SJSA1 (cell line): ENCODE measurements around the gene NUP62. TPM values are rescaled to one million over a fixed set of nuclear protein-coding genes. Genes with fewer than 3 reads are reported as not detected.

ENCODE experiments used
- DNase-seq, 2 experiments: peaks; one replicate each; pipeline ENCODE4 v3.0.0-alpha.2; 2015 to 2020; ENCODE audit warnings: low spot score in 2 of 2, low read depth in 1 of 2
- H3K27ac ChIP-seq: fragments of 250-450 bp; sonication (Bioruptor Pico); 2 replicates; pipeline ENCODE4 v1.5.1; 2020; ENCODE audit warnings: mild to moderate bottlenecking, moderate library complexity
- H3K27me3 ChIP-seq: fragments of 250-450 bp; sonication (Bioruptor Pico); replicated peaks from 2 replicates; pipeline ENCODE4 v1.5.1; 2020; ENCODE audit warnings: mild to moderate bottlenecking, moderate library complexity
- H3K36me3 ChIP-seq: fragments of 250-450 bp; sonication (Bioruptor Pico); 2 replicates; pipeline ENCODE4 v1.5.1; 2020; ENCODE audit warnings: mild to moderate bottlenecking
- H3K4me1 ChIP-seq: fragments of 250-450 bp; sonication (Bioruptor Pico); replicated peaks from 2 replicates; pipeline ENCODE4 v1.6.1; 2021; ENCODE audit warnings: mild to moderate bottlenecking
- H3K4me3 ChIP-seq: fragments of 250-450 bp; sonication (Bioruptor Pico); 2 replicates; pipeline ENCODE4 v1.5.1; 2020; ENCODE audit warnings: mild to moderate bottlenecking
- H3K9me3 ChIP-seq: fragments of 250-450 bp; sonication (Bioruptor Pico); replicated peaks from 2 replicates; pipeline ENCODE4 v1.5.1; 2020; ENCODE audit warnings: mild to moderate bottlenecking
- total RNA-seq: library from RNA; depleted of rRNA; stranded (reverse); fragments of >200 nt; shearing (Covaris generic); gene quantifications from 2 replicates; pipeline ENCODE4 v1.2.3, GENCODE V29; 2014

The NUP62 gene
- total RNA-seq, 1 experiment from 2014 or later: 80.3 TPM

- Histone ChIP-seq H3K27ac (no peak overlapping the region), H3K36me3 (no peaks in the 10 kb centered on the region), H3K27me3 (no peaks in the 10 kb centered on the region), H3K9me3 (no peaks in the 10 kb centered on the region), H3K4me1 (peaks cover 15% of the 10 kb centered on the region), H3K4me3 (no peak overlapping the region)
- no peak for DNase-seq
Observed at GRCh38 chr19:49894879-49895565, 34.3 kb downstream of the NUP62 start.

GRCh38 chr19:49894011-49894664 lies 35.2 kb downstream of the NUP62 start:
- no peaks in the 10 kb centered on the region for H3K27me3 ChIP-seq
- no peak for DNase-seq

DNA sequence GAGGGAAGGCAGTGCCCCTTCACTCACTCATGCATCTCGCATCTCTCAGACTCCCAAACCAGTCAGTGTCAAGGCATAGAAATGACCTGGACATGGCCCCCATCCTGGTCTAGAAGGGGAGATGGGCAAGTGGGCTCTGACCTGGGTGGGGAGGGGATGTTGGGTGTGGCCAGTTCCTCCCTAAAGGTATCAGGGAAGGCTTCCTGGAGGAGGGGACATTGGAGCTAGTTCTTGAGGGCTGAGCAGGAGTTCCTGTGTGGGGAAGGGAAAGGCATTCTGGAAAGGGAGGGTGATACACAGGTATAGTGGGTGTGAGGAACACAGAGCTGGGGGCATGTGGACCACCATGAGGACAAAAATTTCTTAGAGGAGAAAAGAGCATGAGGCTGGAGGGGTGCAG lies 36.6 kb downstream of the NUP62 start:
- peaks cover 11% of the 10 kb centered on the region for H3K4me1 ChIP-seq
- no peaks in the 10 kb centered on the region for H3K9me3 ChIP-seq
- no peak for DNase-seq
- no peaks in the 10 kb centered on the region for H3K27me3 ChIP-seq
- no peak overlapping the region for H3K4me3 ChIP-seq
- no peak overlapping the region for H3K27ac ChIP-seq
- H3K36me3 ChIP-seq: no peaks in the 10 kb centered on the region

More at GRCh38 chr19:49894011-49894664, 35.2 kb downstream of the NUP62 start:
- Histone ChIP-seq H3K36me3 (no peaks in the 10 kb centered on the region), H3K4me1 (peaks cover 15% of the 10 kb centered on the region), H3K27ac (no peak overlapping the region), H3K4me3 (no peak overlapping the region), H3K9me3 (no peaks in the 10 kb centered on the region)

DNA sequence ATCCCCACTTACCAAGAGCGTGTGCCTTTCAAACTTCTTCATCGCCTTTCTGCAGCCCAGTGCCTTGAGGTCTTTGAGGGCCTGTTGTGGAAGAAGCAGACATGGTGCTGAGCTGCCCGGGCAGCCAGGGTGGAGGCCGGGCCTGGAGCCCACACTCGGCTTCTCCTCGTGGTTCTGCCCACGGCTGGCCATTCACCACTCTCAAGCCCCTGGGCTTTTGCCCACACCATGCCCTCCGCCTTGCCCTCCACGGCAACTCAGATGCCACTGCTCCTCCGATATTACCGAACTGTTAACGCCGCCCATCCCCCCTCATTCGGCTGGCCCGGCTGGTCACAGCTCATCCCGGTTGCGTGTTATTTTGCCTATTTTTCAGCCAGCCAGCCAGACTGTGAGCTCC lies 37.9 kb downstream of the NUP62 start:
- Histone ChIP-seq H3K27me3 (no peaks in the 10 kb centered on the region), H3K9me3 (no peaks in the 10 kb centered on the region), H3K4me3 (no peak overlapping the region), H3K4me1 (no peaks in the 10 kb centered on the region), H3K36me3 (no peaks in the 10 kb centered on the region), H3K27ac (no peak overlapping the region)
- no peak for DNase-seq

DNA sequence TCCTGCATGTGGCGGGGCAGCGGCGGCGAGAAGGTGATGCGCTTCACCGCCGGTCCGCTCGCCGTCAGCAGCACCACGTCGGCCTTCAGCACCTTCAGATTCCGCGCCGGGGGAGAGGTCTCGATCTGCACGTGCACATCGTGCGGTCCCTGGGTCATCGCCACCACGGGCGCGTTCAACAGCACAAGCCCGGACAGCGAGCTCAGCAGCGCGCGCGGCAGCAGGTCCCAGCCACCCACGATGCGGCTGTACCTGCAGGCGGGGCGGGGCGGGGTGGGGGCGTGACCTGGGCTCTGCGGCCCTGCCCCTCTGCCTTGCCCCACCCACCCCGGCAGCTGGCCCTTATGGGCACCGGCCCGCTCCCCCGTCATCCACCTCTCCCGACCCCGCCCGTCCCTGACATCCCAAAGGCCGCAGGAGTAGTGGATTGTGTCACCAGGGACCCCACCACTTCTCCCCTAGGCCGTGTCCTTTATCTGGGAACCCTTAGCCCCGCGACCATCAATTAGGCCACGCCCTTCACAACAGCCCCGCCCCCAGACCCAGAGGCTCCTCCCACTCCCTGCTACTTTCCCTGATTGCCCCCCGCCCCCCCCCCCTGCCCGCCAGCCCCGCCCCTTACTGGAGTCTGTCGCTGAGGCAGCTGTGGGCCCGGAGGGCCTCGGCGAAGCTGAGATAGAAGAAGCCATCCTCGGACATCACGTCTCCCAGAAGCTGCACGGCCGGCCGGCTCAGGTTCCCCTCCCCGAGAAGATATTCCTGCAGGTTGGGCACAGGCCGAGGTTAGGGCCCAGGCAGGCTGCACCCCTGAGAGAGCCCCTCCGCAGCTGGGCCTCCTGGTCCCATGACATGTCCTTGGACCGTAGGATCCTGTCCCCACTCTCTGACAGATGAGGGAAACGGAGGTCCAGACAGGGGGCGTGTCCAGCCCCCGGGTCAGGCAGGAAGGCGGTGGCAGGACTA lies 38.7 kb downstream of the NUP62 start:
- no peak overlapping the region for H3K4me3 ChIP-seq
- H3K27ac ChIP-seq: no peak overlapping the region
- no peaks in the 10 kb centered on the region for H3K27me3 ChIP-seq
- no peak for DNase-seq
- no peaks in the 10 kb centered on the region for H3K4me1 ChIP-seq
- no peaks in the 10 kb centered on the region for H3K9me3 ChIP-seq
- no peaks in the 10 kb centered on the region for H3K36me3 ChIP-seq

GRCh38 chr19:49889687-49890348 lies 39.5 kb downstream of the NUP62 start:
- H3K4me1 ChIP-seq: no peaks in the 10 kb centered on the region
- no peak overlapping the region for H3K4me3 ChIP-seq
- no peaks in the 10 kb centered on the region for H3K27me3 ChIP-seq
- H3K27ac ChIP-seq: no peak overlapping the region
- H3K36me3 ChIP-seq: peaks cover 2% of the 10 kb centered on the region
- H3K9me3 ChIP-seq: no peaks in the 10 kb centered on the region
- DNase-seq: no peak

DNA sequence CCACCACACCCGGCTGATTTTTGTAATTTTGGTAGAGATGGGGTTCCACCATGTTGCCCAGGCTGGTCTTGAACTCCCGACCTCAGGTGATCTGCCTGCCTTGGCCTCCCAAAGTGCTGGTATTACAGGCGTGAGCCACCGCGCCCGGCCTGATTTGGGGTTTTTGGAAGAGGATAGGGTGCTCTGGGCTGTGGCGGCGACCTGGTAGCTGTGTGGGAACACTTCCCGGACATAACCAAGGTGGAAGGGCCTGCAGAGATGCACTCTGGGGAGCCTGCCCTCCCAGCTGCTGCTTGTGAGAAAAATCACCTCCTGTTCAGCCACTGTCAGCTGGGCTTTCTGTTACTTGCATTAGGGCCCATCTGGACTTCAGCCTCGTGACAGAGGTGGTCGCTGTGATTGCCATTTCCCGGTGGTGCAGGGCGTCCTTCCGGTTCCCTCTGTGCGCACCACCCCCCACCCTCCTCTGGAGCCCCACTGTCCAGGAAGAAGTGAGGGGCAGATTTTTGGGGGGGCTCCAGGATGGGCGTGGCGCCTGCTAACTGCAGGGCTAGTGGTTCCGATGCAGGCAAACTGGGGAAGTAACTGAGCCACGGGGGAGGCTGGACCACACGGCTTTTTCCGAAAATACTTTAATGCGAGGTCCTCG lies 40.1 kb downstream of the NUP62 start:
- Histone ChIP-seq H3K4me1 (no peaks in the 10 kb centered on the region), H3K9me3 (no peaks in the 10 kb centered on the region), H3K27me3 (no peaks in the 10 kb centered on the region), H3K27ac (no peak overlapping the region), H3K4me3 (no peak overlapping the region), H3K36me3 (peaks cover 8% of the 10 kb centered on the region)
- DNase-seq: no peak

GRCh38 chr19:49888510-49888824 lies 40.8 kb downstream of the NUP62 start:
- H3K27me3 ChIP-seq: no peaks in the 10 kb centered on the region
- H3K27ac ChIP-seq: no peak overlapping the region
- H3K4me1 ChIP-seq: no peaks in the 10 kb centered on the region
- H3K9me3 ChIP-seq: no peaks in the 10 kb centered on the region; the same call in 1 of the 2 replicates
- no peak for DNase-seq
- no peak overlapping the region for H3K4me3 ChIP-seq
- H3K36me3 ChIP-seq: peaks cover 15% of the 10 kb centered on the region

DNA sequence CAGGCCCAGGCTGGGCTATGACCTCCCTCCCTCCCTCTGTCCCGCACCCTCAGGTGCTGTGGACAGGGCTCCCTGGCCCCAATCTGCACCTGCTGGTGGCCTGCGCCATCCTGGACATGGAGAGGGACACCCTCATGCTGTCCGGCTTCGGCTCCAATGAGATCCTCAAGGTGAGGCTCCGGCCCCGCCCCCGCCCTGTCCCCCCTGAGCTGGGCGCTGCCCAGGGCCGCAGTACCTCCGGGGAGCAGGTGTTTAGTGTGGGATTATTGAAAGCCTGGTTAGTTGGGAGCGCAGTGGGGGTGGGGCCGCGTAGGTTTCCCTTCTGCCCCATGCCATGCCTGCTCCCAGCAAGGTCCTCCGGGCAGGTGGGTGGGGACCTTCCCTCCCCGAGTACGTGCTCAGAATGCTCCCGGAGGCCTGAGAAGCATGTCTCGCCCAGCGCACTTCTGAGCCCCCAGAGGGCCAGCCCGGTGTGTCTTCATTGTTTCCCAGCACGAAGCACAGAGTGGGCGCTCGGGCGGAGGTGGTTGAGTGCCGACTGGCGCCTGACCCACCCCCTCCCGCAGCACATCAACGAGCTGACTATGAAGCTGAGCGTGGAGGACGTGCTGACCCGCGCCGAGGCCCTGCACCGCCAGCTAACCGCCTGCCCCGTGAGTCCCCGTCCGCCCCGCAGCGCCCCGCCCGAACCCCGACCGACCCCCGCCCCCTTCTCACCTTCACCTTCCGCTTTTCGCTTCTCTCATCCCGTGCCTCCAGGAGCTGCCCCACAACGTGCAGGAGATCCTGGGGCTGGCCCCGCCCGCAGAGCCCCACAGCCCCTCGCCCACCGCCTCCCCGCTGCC lies 41.4 kb downstream of the NUP62 start:
- no peak for DNase-seq
- Histone ChIP-seq H3K4me3 (no peak overlapping the region), H3K4me1 (no peaks in the 10 kb centered on the region), H3K36me3 (peaks cover 21% of the 10 kb centered on the region), H3K9me3 (peaks cover 4% of the 10 kb centered on the region; the same call in 1 of the 2 replicates), H3K27ac (no peak overlapping the region), H3K27me3 (no peaks in the 10 kb centered on the region)

DNA sequence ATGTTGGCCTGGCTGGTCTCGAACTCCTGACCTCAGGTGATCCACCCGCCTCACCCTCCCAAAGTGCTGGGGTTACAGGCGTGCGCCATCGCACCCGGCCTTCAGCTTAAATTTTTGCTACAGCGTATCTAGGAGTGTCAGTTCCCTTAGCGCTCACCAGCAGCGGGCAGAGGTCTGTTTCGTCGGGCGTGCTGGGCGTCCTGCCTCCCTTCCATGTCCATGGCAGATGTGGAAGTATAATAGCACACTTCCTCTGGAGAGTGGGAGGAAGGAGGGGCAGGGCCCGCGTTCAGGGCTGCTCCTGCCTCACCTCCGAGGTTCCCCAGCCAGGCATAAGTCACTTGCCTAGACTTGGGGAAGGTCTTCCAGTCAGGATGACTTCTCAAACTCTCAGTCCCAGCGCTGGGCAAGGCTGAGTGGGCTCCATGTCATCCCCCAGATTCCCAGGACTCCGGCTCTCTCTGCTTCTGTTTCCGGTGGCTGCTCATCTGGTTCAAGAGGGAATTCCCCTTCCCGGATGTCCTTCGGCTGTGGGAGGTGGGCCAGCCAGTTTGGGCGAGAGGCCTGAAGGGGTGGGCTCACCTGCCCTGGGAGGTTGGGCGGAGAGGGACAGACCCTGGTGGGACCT lies 42.2 kb downstream of the NUP62 start:
- H3K36me3 ChIP-seq: peaks cover 28% of the 10 kb centered on the region
- no peak overlapping the region for H3K4me3 ChIP-seq
- H3K9me3 ChIP-seq: peaks cover 7% of the 10 kb centered on the region; the same call in 1 of the 2 replicates
- no peak for DNase-seq
- no peak overlapping the region for H3K27ac ChIP-seq
- no peaks in the 10 kb centered on the region for H3K4me1 ChIP-seq
- H3K27me3 ChIP-seq: no peaks in the 10 kb centered on the region

DNA sequence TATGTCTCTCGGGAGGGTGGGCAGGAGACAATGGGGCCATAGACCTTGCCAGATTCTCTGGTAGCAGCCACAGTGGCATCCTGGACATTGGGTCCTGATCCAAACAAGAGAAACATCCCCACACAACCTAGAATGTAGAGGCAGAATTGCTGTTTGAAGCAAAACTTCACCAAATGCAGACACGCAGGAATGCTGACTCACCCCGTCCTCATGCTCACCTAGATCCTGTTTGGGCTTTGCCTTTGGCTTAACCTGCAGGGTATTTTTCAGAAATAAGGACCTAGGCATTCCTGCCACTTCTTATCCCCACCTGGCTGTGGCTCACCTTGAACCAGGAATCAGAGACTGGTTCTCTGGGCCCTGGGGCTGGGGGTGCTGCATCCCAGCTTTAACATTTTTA lies 44.5 kb downstream of the NUP62 start:
- H3K4me1 ChIP-seq: no peaks in the 10 kb centered on the region
- H3K36me3 ChIP-seq: peaks cover 47% of the 10 kb centered on the region
- H3K9me3 ChIP-seq: peaks cover 7% of the 10 kb centered on the region; the same call in 1 of the 2 replicates
- DNase-seq: no peak
- no peak overlapping the region for H3K27ac ChIP-seq
- no peak overlapping the region for H3K4me3 ChIP-seq
- H3K27me3 ChIP-seq: no peaks in the 10 kb centered on the region

GRCh38 chr19:49884109-49884508 lies 45.2 kb downstream of the NUP62 start:
- H3K27ac ChIP-seq: no peak overlapping the region
- H3K27me3 ChIP-seq: no peaks in the 10 kb centered on the region
- DNase-seq: no peak
- peaks cover 7% of the 10 kb centered on the region; the same call in 1 of the 2 replicates for H3K9me3 ChIP-seq
- H3K4me1 ChIP-seq: no peaks in the 10 kb centered on the region
- H3K4me3 ChIP-seq: no peak overlapping the region
- H3K36me3 ChIP-seq: peaks cover 49% of the 10 kb centered on the region
